ENCODE measurements around the gene EIF6. TPM values are rescaled to one million over a fixed set of nuclear protein-coding genes. Genes with fewer than 3 reads are reported as not detected.
A peak's percentile ranks its signal among the peaks of the same experiment; 100 is the strongest.

EIF6 gene
- total and polyA plus RNA-seq, 9 of the 15 experiments (the other 6 are each of a cell fraction or from before 2014, with no cell fraction given): 165 to 832 (median 229) TPM

- TF ChIP-seq MGA (IDR thresholded peaks at IDR 0.05) (no peak), ATF1 (CRISPR knock-in tag; IDR thresholded peaks at IDR 0.05) (no peak), ATF1 (tag; IDR thresholded peaks at IDR 0.05) (peak; percentile 79), ARID1B (IDR thresholded peaks at IDR 0.05) (no peak), ZKSCAN1 (IDR thresholded peaks at IDR 0.05; ENCODE audit: low read depth, low read length) (no peak), ZNF282 (CRISPR knock-in tag; IDR thresholded peaks at IDR 0.05) (no peak), ARNT (IDR thresholded peaks at IDR 0.05) (peak in 1 of 2 experiments; percentile 13; a peak in 1 of 4 replicates), HDGF (IDR thresholded peaks at IDR 0.05) (no peak), BCL6 (CRISPR knock-in tag; IDR thresholded peaks at IDR 0.05) (no peak), HDAC6 (IDR thresholded peaks at IDR 0.05; ENCODE audit: low read depth, low read length) (no peak), POLR2AphosphoS2 (IDR thresholded peaks at IDR 0.05; ENCODE audit: low read length) (no peak)
Measured at GRCh38 chr20:35286077-35286898, 1.7 kb upstream of the EIF6 start (continued).

Data from K562 (cell line).